H9 (cell line): ENCODE measurements around the gene NBEAL1. TPM values are rescaled to one million over a fixed set of nuclear protein-coding genes. Genes with fewer than 3 reads are reported as not detected.

Experiments
- DNase-seq: peaks from one replicate; pipeline ENCODE4 v3.0.0-alpha.2; 2017
- H2AFZ ChIP-seq: one replicate; pipeline ENCODE4 v1.6.1; 2013; ENCODE audit warnings: mild to moderate bottlenecking, low read length, control low read depth, moderate library complexity
- H2AK5ac ChIP-seq: 2 replicates; pipeline ENCODE4 v1.6.1; 2013; ENCODE audit warnings: low read length, control low read depth, mixed read lengths; ENCODE audit not compliant: insufficient read length
- H2BK120ac ChIP-seq: one replicate; pipeline ENCODE4 v1.6.1; 2013; ENCODE audit warnings: low read depth, mild to moderate bottlenecking, low read length, control low read depth, inconsistent platforms; ENCODE audit not compliant: poor library complexity, severe bottlenecking
- H2BK12ac ChIP-seq: 2 replicates; pipeline ENCODE4 v1.6.1; 2013; ENCODE audit warnings: low read length, control low read depth, mixed read lengths, low read depth; ENCODE audit not compliant: insufficient read length
- H2BK15ac ChIP-seq: 2 replicates; pipeline ENCODE4 v1.6.1; 2013; ENCODE audit warnings: low read depth, low read length, control low read depth
- H2BK20ac ChIP-seq: one replicate; pipeline ENCODE4 v1.6.1; 2013; ENCODE audit warnings: low read depth, mild to moderate bottlenecking, low read length, control low read depth, inconsistent platforms; ENCODE audit not compliant: poor library complexity, severe bottlenecking
- H2BK5ac ChIP-seq: 2 replicates; pipeline ENCODE4 v1.6.1; 2013; ENCODE audit warnings: low read length, control low read depth, mixed read lengths; ENCODE audit not compliant: insufficient read length
- H3K14ac ChIP-seq: 2 replicates; pipeline ENCODE4 v1.6.1; 2013; ENCODE audit warnings: low read length, control low read depth; ENCODE audit not compliant: insufficient read depth
- H3K18ac ChIP-seq: 2 replicates; pipeline ENCODE4 v1.6.1; 2013; ENCODE audit warnings: low read depth, mild to moderate bottlenecking, mixed read lengths, low read length, control low read depth; ENCODE audit not compliant: insufficient read length
- H3K23ac ChIP-seq: 2 replicates; pipeline ENCODE4 v1.6.1; 2013; ENCODE audit warnings: low read length, control low read depth, mixed read lengths, low read depth; ENCODE audit not compliant: insufficient read length
- H3K23me2 ChIP-seq: 2 replicates; pipeline ENCODE4 v1.6.1; 2013; ENCODE audit warnings: low read depth, mild to moderate bottlenecking, mixed read lengths, low read length, control low read depth; ENCODE audit not compliant: insufficient read length, poor library complexity, severe bottlenecking
- H3K27ac ChIP-seq: 2 replicates; pipeline ENCODE4 v1.5.1; 2013; ENCODE audit warnings: low read length, control low read depth, mixed read lengths, low read depth; ENCODE audit not compliant: insufficient read length
- H3K27me3 ChIP-seq: 2 replicates; pipeline ENCODE4 v1.6.1; 2013; ENCODE audit warnings: low read length, control low read depth, inconsistent platforms; ENCODE audit not compliant: insufficient read depth
- H3K4ac ChIP-seq: 2 replicates; pipeline ENCODE4 v1.6.1; 2013; ENCODE audit warnings: low read depth, mild to moderate bottlenecking, control low read depth, inconsistent platforms, low read length, moderate library complexity
- H3K4me1 ChIP-seq: 2 replicates; pipeline ENCODE4 v1.6.1; 2013; ENCODE audit warnings: low read length, control low read depth, inconsistent platforms; ENCODE audit not compliant: insufficient read depth
- H3K4me2 ChIP-seq: 2 replicates; pipeline ENCODE4 v1.6.1; 2013; ENCODE audit warnings: low read length, control low read depth, mixed read lengths; ENCODE audit not compliant: insufficient read length, insufficient read depth
- H3K56ac ChIP-seq: 2 replicates; pipeline ENCODE4 v1.6.1; 2013; ENCODE audit warnings: low read depth, mild to moderate bottlenecking, mixed read lengths, low read length, control low read depth; ENCODE audit not compliant: insufficient read length
- H3K79me1 ChIP-seq: 2 replicates; pipeline ENCODE4 v1.6.1; 2013; ENCODE audit warnings: low read depth, mild to moderate bottlenecking, moderate library complexity, low read length, control low read depth, inconsistent platforms; ENCODE audit not compliant: insufficient read depth, poor library complexity, severe bottlenecking
- H3K79me2 ChIP-seq: 2 replicates; pipeline ENCODE4 v1.6.1; 2013; ENCODE audit warnings: low read length, control low read depth, inconsistent platforms; ENCODE audit not compliant: insufficient read depth
- H3K9ac ChIP-seq: 2 replicates; pipeline ENCODE4 v1.6.1; 2013; ENCODE audit warnings: low read length, control low read depth, mixed read lengths; ENCODE audit not compliant: insufficient read length; ENCODE audit errors: extremely low read depth
- H3K9me3 ChIP-seq: one replicate; pipeline ENCODE4 v1.6.1; 2013; ENCODE audit warnings: low read depth, low read length, inconsistent platforms; ENCODE audit not compliant: control insufficient read depth
- H3T11ph ChIP-seq: one replicate; pipeline ENCODE4 v1.6.1; 2013; ENCODE audit warnings: mild to moderate bottlenecking, low read length, control low read depth, inconsistent platforms
- H4K20me1 ChIP-seq: one replicate; pipeline ENCODE4 v1.6.1; 2013; ENCODE audit not compliant: control insufficient read depth, insufficient read length, insufficient read depth
- H4K5ac ChIP-seq: 2 replicates; pipeline ENCODE4 v1.6.1; 2013; ENCODE audit warnings: low read depth, mild to moderate bottlenecking, mixed read lengths, low read length, control low read depth; ENCODE audit not compliant: insufficient read length
- H4K8ac ChIP-seq: replicated peaks from 2 replicates; pipeline ENCODE4 v1.6.1; 2013; ENCODE audit warnings: low read length, control low read depth, mixed read lengths, low read depth; ENCODE audit not compliant: insufficient read length
- H4K91ac ChIP-seq: 2 replicates; pipeline ENCODE4 v1.6.1; 2013; ENCODE audit warnings: low read depth, mild to moderate bottlenecking, moderate library complexity, mixed read lengths, low read length, control low read depth; ENCODE audit not compliant: insufficient read length
- H3K27ac Mint-ChIP-seq, 3 experiments: 2 replicates in 2 of 3; 3 replicates in 1 of 3; pipeline ENCODE4 v1.8.0; 2020 to 2021; ENCODE audit warnings: mixed read lengths in 3 of 3, mild to moderate bottlenecking in 1 of 3, moderate library complexity in 1 of 3
- H3K27me3 Mint-ChIP-seq: 2 replicates; pipeline ENCODE4 v1.8.0; 2021; ENCODE audit warnings: low read depth, mild to moderate bottlenecking, moderate library complexity, mixed read lengths
- H3K36me3 Mint-ChIP-seq, 3 experiments: 2 replicates in 2 of 3; 3 replicates in 1 of 3; pipeline ENCODE4 v1.8.0; 2020 to 2021; ENCODE audit warnings: low read depth in 3 of 3, mixed read lengths in 3 of 3; ENCODE audit not compliant: insufficient read depth in 1 of 3
- H3K4me1 Mint-ChIP-seq, 2 experiments: 2 replicates each; pipeline ENCODE4 v1.8.0; 2020; ENCODE audit warnings: mixed read lengths in 2 of 2
- H3K4me3 Mint-ChIP-seq, 2 experiments: 2 replicates in 1 of 2; 3 replicates in 1 of 2; pipeline ENCODE4 v1.8.0; 2020 to 2021; ENCODE audit warnings: mild to moderate bottlenecking in 2 of 2, mixed read lengths in 2 of 2, moderate library complexity in 1 of 2
- H3K9me3 Mint-ChIP-seq, 2 experiments: 2 replicates in 1 of 2; 3 replicates in 1 of 2; pipeline ENCODE4 v1.8.0; 2020; ENCODE audit warnings: mild to moderate bottlenecking in 2 of 2, mixed read lengths in 2 of 2, moderate library complexity in 1 of 2
- WGBS: extraction: QIAGEN DNeasy Blood & Tissue Kit; methylation state at CpG from one replicate; pipeline ENCODE4 v1.1.7; 2013; ENCODE audit warnings: missing lambda C conversion rate, low lambda C conversion rate, mixed read lengths; ENCODE audit not compliant: insufficient read length; ENCODE audit errors: extremely low coverage; 5-methylcytosine and 5-hydroxymethylcytosine counted together
- total RNA-seq: library from RNA; stranded (reverse); gene quantifications from 2 replicates; pipeline ENCODE4 v1.2.1, GENCODE V29; 2021
- TF ChIP-seq, protein P1 (sequence below): fragments of 200-600 bp; sonication (generic); conservative IDR thresholded peaks from 3 replicates; pipeline ENCODE4 v1.8.0; 2021; ENCODE audit warnings: antibody characterized with exemption, mild to moderate bottlenecking

The NBEAL1 gene
- total RNA-seq, 1 experiment from 2014 or later: 10.1 TPM

DNA sequence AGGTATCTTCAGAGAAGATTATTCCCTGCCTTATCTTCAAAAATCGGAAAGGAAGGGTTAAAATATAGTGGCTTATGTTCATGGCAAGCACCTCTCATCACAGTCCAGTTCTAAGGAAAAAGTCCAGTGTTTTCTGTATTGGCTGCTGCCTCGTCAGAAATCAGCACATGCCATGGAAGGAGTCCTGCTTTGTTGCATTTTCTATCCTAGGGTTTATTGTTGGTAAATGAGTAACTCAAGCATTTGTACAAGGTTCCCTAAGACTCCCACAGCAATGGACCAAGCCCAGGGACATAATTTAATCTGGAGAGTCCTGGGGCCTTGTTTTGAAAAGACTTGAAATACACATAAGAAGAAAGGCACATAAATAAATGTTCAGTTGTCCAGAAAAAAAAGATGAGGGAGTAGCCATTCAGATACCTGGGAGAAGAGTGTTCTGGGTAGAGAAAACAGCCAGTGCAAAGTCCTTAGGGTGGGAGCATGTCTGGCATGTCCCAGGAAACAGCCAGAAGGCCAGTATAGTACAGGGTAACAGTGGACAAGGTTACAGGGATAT, 26.4 kb downstream of the NBEAL1 start:
- no peak overlapping the region for H3K9ac ChIP-seq
- Mint-ChIP-seq H3K9me3 (no peaks in the 10 kb centered on the region), H3K27me3 (no peaks in the 10 kb centered on the region; the same call in 1 of the 2 replicates), H3K4me1 (peaks cover 10 to 11% of the 10 kb centered on the region in 2 experiments), H3K27ac (no peak overlapping the region), H3K4me3 (no peak overlapping the region), H3K36me3 (peaks cover 0 to 15% (median 8%) of the 10 kb centered on the region in 3 experiments; a peak in 4 of 7 replicates)
- H3K56ac ChIP-seq: no peak overlapping the region
- H4K91ac ChIP-seq: no peak overlapping the region
- H3K14ac ChIP-seq: no peak overlapping the region
- H2BK5ac ChIP-seq: no peak overlapping the region
- WGBS: no CpG with 5 or more reads among the region's 2 CpGs
- H4K8ac ChIP-seq: no peak overlapping the region
- H2BK120ac ChIP-seq: no peak overlapping the region
- H3K18ac ChIP-seq: no peak overlapping the region
- no peak overlapping the region for H3K27ac ChIP-seq
- no peak overlapping the region for H3K4ac ChIP-seq
- no peak overlapping the region for H3K23ac ChIP-seq
- no peaks in the 10 kb centered on the region for H3K4me1 ChIP-seq
- no peak overlapping the region for H4K5ac ChIP-seq
- no peaks in the 10 kb centered on the region for H3K9me3 ChIP-seq
- TF ChIP-seq, protein P1, sequence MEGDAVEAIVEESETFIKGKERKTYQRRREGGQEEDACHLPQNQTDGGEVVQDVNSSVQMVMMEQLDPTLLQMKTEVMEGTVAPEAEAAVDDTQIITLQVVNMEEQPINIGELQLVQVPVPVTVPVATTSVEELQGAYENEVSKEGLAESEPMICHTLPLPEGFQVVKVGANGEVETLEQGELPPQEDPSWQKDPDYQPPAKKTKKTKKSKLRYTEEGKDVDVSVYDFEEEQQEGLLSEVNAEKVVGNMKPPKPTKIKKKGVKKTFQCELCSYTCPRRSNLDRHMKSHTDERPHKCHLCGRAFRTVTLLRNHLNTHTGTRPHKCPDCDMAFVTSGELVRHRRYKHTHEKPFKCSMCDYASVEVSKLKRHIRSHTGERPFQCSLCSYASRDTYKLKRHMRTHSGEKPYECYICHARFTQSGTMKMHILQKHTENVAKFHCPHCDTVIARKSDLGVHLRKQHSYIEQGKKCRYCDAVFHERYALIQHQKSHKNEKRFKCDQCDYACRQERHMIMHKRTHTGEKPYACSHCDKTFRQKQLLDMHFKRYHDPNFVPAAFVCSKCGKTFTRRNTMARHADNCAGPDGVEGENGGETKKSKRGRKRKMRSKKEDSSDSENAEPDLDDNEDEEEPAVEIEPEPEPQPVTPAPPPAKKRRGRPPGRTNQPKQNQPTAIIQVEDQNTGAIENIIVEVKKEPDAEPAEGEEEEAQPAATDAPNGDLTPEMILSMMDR: no peak
- H3K79me1 ChIP-seq: no peaks in the 10 kb centered on the region
- no peaks in the 10 kb centered on the region for H3K79me2 ChIP-seq
- no peaks in the 10 kb centered on the region for H3K27me3 ChIP-seq
- H2BK20ac ChIP-seq: no peak overlapping the region
- no peaks in the 10 kb centered on the region for H4K20me1 ChIP-seq
- DNase-seq: no peak
- no peaks in the 10 kb centered on the region for H3K23me2 ChIP-seq
- no peak overlapping the region for H2BK12ac ChIP-seq
- H2AK5ac ChIP-seq: no peak overlapping the region
- no peak overlapping the region for H2AFZ ChIP-seq
- H3T11ph ChIP-seq: no peak overlapping the region
- H3K4me2 ChIP-seq: no peak overlapping the region
- H2BK15ac ChIP-seq: no peak overlapping the region
